ENCODE measurements around the gene BOK. TPM values are rescaled to one million over a fixed set of nuclear protein-coding genes. Genes with fewer than 3 reads are reported as not detected.
A peak's percentile ranks its signal among the peaks of the same experiment; 100 is the strongest.

The BOK gene
- total and polyA plus RNA-seq, 2 of the 13 experiments (the other 11 are each of a cell fraction or from before 2014, with no cell fraction given): 35.5 to 39.2 TPM

GRCh38 chr2:241617431-241618154 is 59.0 kb downstream of the BOK start:
- no peaks in the 10 kb centered on the region; a peak in 1 of 5 replicates for H3K27me3 ChIP-seq (ENCODE audit: control insufficient read depth in 1 of 2, insufficient read depth in 2 of 2, low read length in 2 of 2)
- no peaks in the 10 kb centered on the region for H3K4me1 ChIP-seq (ENCODE audit: insufficient read depth, low read length)
- ATAC-seq: no peak
- no peak for DNase-seq (ENCODE audit: low spot score)
- ChIA-PET POLR2A (no interaction called here), CTCF (ENCODE audit: low intra/inter-chr PET ratio, low total read pairs) (no interaction called here)
- FAIRE-seq: peak; percentile 8
- TF ChIP-seq THAP11 (CRISPR knock-in tag; IDR thresholded peaks at IDR 0.05) (peak; percentile 95), ZMYM2 (CRISPR knock-in tag; IDR thresholded peaks at IDR 0.05) (no peak), HDAC2 (CRISPR knock-in tag; IDR thresholded peaks at IDR 0.05) (no peak), NR2C2 (CRISPR knock-in tag; IDR thresholded peaks at IDR 0.05; ENCODE audit: borderline replicate concordance) (peak; percentile 63; the same call in 1 of the 2 replicates), GABPB1 (CRISPR knock-in tag; IDR thresholded peaks at IDR 0.05) (peak; percentile 66; the same call in 1 of the 2 replicates), GABPA (IDR thresholded peaks at IDR 0.05; ENCODE audit: low read depth, low read length) (peak; percentile 24; the same call in 1 of the 2 replicates), GABPA (CRISPR knock-in tag; IDR thresholded peaks at IDR 0.05; ENCODE audit: low read depth) (peak; percentile 89), TRIM22 (IDR thresholded peaks at IDR 0.05) (no peak), RCOR2 (CRISPR knock-in tag; IDR thresholded peaks at IDR 0.05) (no peak), ZNF879 (CRISPR knock-in tag; IDR thresholded peaks at IDR 0.05) (no peak), ZNF143 (CRISPR knock-in tag; IDR thresholded peaks at IDR 0.05) (peak; percentile 81), MNT (IDR thresholded peaks at IDR 0.05) (no peak)
- no peaks in the 10 kb centered on the region for H4K20me1 ChIP-seq (ENCODE audit: insufficient read depth, low read length)
- H3K9me3 ChIP-seq (ENCODE audit: low read length): no peaks in the 10 kb centered on the region
- BruUV-seq (replicated peaks): no TSS peak
- H2AFZ ChIP-seq (ENCODE audit: low read length): no peak overlapping the region
- no peak overlapping the region for H3K4me3 ChIP-seq (replicated peaks in 1 of 3; ENCODE audit: insufficient read depth in 1 of 3, low read depth in 2 of 3, low read length in 3 of 3)
- intact Hi-C loops (cut with micrococcal nuclease; ENCODE audit: unreplicated experiment) (no loop called here), in situ Hi-C loops (cut with HindIII; ENCODE audit: extremely low pct_ligation_motif_present, low pct_unique_long_range_greater_than_20kb) (no loop called here)
- H3K27ac ChIP-seq (ENCODE audit: extremely low read length, insufficient read depth, low read length): no peak overlapping the region
- H3K79me2 ChIP-seq (ENCODE audit: insufficient read depth, low read length): peaks cover 72% of the 10 kb centered on the region
- H3K4me2 ChIP-seq (ENCODE audit: low read depth, low read length): no peak overlapping the region
- 92% methylated on average over 15 of the region's 15 CpGs for WGBS (ENCODE audit: low lambda C conversion rate)
- no peak overlapping the region for H3K9ac ChIP-seq (ENCODE audit: insufficient read depth, low read depth, low read length)
- H3K36me3 ChIP-seq (replicated peaks in 1 of 2; ENCODE audit: control insufficient read depth in 1 of 2, insufficient read depth in 2 of 2, low read length in 2 of 2): peaks cover 18 to 60% of the 10 kb centered on the region in 2 experiments
